Measurements from ENCODE around the gene AVP. TPM values are rescaled to one million over a fixed set of nuclear protein-coding genes. Genes with fewer than 3 reads are reported as not detected.

The AVP gene
- total and polyA plus RNA-seq, 2 donors (not counting 3 experiments of a cell fraction or from before 2014, with no cell fraction given): not detected

- H4K20me1 ChIP-seq (replicated peaks; ENCODE audit: control insufficient read depth, extremely low read depth, insufficient read depth, low read length): no peaks in the 10 kb centered on the region
- peak overlapping the region in 1 of 3 experiments; percentile 32 for H3K4me3 ChIP-seq (replicated peaks in 1 of 3; ENCODE audit: insufficient read depth in 1 of 3, low read depth in 1 of 3, low read length in 3 of 3)
- ChIA-PET POLR2A (interaction anchor here (0.7 kb wide), 1 partner anchor 70 kb away, joined by 3 read pairs; no protein-coding TSS in a partner anchor), CTCF (interaction anchor here (0.7 to 2.2 kb wide), 4 partner anchors 11 to 314 kb away, joined by 3 to 14 read pairs (median 4); no protein-coding TSS in a partner anchor)
- peak overlapping the region; percentile 54 for H3K9ac ChIP-seq (replicated peaks; ENCODE audit: extremely low read depth, insufficient read depth, low read length)
- no peak overlapping the region for H3K27ac ChIP-seq (ENCODE audit: insufficient read depth, low read depth, low read length)
- dilution Hi-C loops (cut with MboI; ENCODE audit: extremely low pct_ligation_motif_present, low sequenced_read_pairs): no loop called here
- BruUV-seq (replicated peaks): no TSS peak
- peaks cover 6% of the 10 kb centered on the region for H3K4me1 ChIP-seq (ENCODE audit: control insufficient read depth, extremely low read depth, insufficient read depth, low read length)
- no peaks in the 10 kb centered on the region for H3K9me3 ChIP-seq (replicated peaks; ENCODE audit: control insufficient read depth, insufficient read depth, low read length)
- peak overlapping the region; percentile 27 for H3K4me2 ChIP-seq (ENCODE audit: insufficient read depth, low read length)
- DNase-seq (ENCODE audit: low read depth, low spot score) (peak; percentile 25), FAIRE-seq (no peak)
- H3K36me3 ChIP-seq (ENCODE audit: control insufficient read depth in 2 of 2, extremely low read depth in 1 of 2, insufficient read depth in 2 of 2, low read length in 2 of 2): no peaks in the 10 kb centered on the region
- H2AFZ ChIP-seq (ENCODE audit: low read depth, low read length): peak overlapping the region; percentile 24
- no peaks in the 10 kb centered on the region for H3K79me2 ChIP-seq (ENCODE audit: control insufficient read depth, insufficient read depth, low read length)
- intact Hi-C loops (cut with micrococcal nuclease): no loop called here
- no peaks in the 10 kb centered on the region for H3K9me1 ChIP-seq (replicated peaks; ENCODE audit: control insufficient read depth, extremely low read depth, insufficient read depth, low read length)
- TF ChIP-seq, protein P1, sequence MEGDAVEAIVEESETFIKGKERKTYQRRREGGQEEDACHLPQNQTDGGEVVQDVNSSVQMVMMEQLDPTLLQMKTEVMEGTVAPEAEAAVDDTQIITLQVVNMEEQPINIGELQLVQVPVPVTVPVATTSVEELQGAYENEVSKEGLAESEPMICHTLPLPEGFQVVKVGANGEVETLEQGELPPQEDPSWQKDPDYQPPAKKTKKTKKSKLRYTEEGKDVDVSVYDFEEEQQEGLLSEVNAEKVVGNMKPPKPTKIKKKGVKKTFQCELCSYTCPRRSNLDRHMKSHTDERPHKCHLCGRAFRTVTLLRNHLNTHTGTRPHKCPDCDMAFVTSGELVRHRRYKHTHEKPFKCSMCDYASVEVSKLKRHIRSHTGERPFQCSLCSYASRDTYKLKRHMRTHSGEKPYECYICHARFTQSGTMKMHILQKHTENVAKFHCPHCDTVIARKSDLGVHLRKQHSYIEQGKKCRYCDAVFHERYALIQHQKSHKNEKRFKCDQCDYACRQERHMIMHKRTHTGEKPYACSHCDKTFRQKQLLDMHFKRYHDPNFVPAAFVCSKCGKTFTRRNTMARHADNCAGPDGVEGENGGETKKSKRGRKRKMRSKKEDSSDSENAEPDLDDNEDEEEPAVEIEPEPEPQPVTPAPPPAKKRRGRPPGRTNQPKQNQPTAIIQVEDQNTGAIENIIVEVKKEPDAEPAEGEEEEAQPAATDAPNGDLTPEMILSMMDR (IDR thresholded peaks at IDR 0.05; ENCODE audit: extremely low read depth in 1 of 2, insufficient read depth in 1 of 2, low read depth in 1 of 2, low read length in 2 of 2): no peak
- no peak for TF ChIP-seq MYC (IDR thresholded peaks at IDR 0.05; ENCODE audit: low read depth, low read length)
- TF ChIP-seq POLR2A (IDR thresholded peaks at IDR 0.05; ENCODE audit: low read depth, low read length): no peak
- peak; percentile 25 for TF ChIP-seq POLR2AphosphoS5 (IDR thresholded peaks at IDR 0.05; ENCODE audit: insufficient read depth, low read depth, low read length)
- no peak for TF ChIP-seq EZH2 (IDR thresholded peaks at IDR 0.05; ENCODE audit: borderline replicate concordance, low read depth, low read length, severe bottlenecking)
- TF ChIP-seq JUN (IDR thresholded peaks at IDR 0.05; ENCODE audit: borderline replicate concordance, insufficient read depth, insufficient read length, low read depth): no peak
- TF ChIP-seq, protein P2, sequence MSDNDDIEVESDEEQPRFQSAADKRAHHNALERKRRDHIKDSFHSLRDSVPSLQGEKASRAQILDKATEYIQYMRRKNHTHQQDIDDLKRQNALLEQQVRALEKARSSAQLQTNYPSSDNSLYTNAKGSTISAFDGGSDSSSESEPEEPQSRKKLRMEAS (IDR thresholded peaks at IDR 0.05; ENCODE audit: insufficient read depth, insufficient read length): no peak
- peaks cover 0 to 8% of the 10 kb centered on the region in 2 experiments for H3K27me3 ChIP-seq (ENCODE audit: control insufficient read depth in 2 of 2, insufficient read depth in 2 of 2, low read length in 2 of 2)
Observed at GRCh38 chr20:3092611-3093379, 8.3 kb upstream of the AVP start.
